Memory B cell (primary cell): ENCODE results near the gene FAM240A.
"Not testable (repeated sequence)": the region's sequence is repeated elsewhere in the genome, so short reads cannot be mapped to it uniquely, and the experiment has no call there.

Experiments used
- ATAC-seq: fragments of 150-1000 bp; cut with Tn5 transposase; 2 replicates; pipeline ENCODE4 v1.10.0; 2021; ENCODE audit warnings: low read depth, mild to moderate bottlenecking, moderate library complexity
- DNase-seq, 2 donors: peaks; one replicate each; pipeline ENCODE4 v3.0.0; 2022; ENCODE audit warnings: low spot score in 2 of 2
- H3K27ac Mint-ChIP-seq: one replicate; pipeline ENCODE4 v1.8.0; 2022; ENCODE audit warnings: mild to moderate bottlenecking, moderate library complexity, mixed read lengths
- H3K27me3 Mint-ChIP-seq: one replicate; pipeline ENCODE4 v1.8.0; 2022; ENCODE audit warnings: mixed read lengths
- H3K36me3 Mint-ChIP-seq: one replicate; pipeline ENCODE4 v1.8.0; 2022; ENCODE audit warnings: mild to moderate bottlenecking, mixed read lengths
- H3K4me1 Mint-ChIP-seq: one replicate; pipeline ENCODE4 v1.8.0; 2022; ENCODE audit warnings: mixed read lengths
- H3K4me3 Mint-ChIP-seq: one replicate; pipeline ENCODE4 v1.8.0; 2022; ENCODE audit warnings: mild to moderate bottlenecking, moderate library complexity, mixed read lengths
- H3K9me3 Mint-ChIP-seq: one replicate; pipeline ENCODE4 v1.8.0; 2022; ENCODE audit warnings: mixed read lengths

FAM240A gene

DNA sequence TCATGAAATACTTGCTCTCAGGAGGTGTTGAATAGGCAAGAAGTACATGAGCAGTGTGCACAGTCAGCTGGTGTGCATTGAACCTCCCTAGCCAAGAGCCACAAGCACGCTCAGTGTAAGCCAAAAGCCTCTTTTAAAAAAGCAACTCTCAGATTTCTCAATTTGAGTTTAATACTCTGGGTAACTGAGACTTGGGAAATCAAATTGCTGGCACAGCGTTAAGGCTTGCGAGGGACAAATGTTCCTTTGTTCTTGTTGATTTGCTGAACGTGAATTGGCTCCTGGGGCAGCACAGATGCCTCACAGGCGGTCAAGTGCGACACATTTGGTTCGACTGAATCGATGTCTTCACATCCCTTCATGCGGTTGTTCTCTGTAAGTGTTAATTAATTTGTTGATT, at the start of gene FAM240A:
TSS of gene FAM240A (plus strand) at position 202 of the 400 bp plus-strand sequence. CDS start at position 361, 159 bp downstream.
- DNase-seq (no peak), ATAC-seq (no peak)
- H3K9me3 Mint-ChIP-seq = no peaks in the 10 kb centered on the region
- H3K27ac Mint-ChIP-seq = no peak within 1 kb of the TSS
- H3K4me1 Mint-ChIP-seq = no peaks in the 10 kb centered on the region
- H3K4me3 Mint-ChIP-seq = no peak within 1 kb of the TSS
- no peaks in the 10 kb centered on the region for H3K36me3 Mint-ChIP-seq
- H3K27me3 Mint-ChIP-seq = peaks cover 12% of the 10 kb centered on the region

DNA sequence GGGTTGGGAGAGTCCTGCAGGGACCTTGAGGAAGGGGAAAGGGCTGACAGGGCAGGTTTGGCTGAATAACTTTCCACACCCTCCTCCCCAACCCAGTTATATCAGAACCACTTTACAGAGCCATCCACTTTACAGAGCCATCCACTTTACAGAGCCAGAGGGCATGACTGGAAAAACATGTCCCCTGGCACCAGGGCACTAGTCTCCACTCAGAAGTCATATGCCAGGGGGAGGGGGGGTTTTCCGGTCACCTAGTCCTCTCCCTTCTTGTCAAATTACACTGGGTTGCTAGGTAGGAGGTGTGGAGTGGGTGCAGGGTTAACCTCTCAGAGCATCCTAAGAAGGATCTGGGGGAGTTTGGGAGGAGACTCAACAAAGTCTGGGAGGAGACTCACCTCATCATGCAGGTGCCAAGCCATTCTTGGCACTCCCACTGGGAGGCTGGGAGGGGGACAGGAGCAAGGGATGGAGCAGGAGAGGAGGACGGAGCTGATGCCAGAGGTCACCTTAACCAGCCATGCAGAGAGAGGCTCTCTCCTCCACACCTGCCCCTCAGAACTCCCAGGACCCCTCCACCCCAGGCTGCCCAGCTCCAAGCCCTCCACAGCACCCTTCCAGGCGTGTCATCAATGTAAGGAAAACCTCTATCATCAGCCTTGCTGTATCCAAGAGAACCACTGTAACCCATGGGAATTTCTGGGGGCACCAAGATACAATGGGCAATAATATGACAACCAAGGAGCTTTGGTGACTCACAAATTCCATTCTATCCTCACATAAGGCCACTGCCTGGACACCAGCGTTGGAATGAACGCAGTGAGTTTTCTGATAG, 47.9 kb upstream of the FAM240A start:
- peaks cover 24% of the 10 kb centered on the region for H3K27me3 Mint-ChIP-seq
- DNase-seq = no peak
- peaks cover 12% of the 10 kb centered on the region for H3K4me1 Mint-ChIP-seq
- ATAC-seq = no peak
- no peak overlapping the region for H3K4me3 Mint-ChIP-seq
- H3K36me3 Mint-ChIP-seq = peaks cover 2% of the 10 kb centered on the region
- no peaks in the 10 kb centered on the region for H3K9me3 Mint-ChIP-seq
- no peak overlapping the region for H3K27ac Mint-ChIP-seq

DNA sequence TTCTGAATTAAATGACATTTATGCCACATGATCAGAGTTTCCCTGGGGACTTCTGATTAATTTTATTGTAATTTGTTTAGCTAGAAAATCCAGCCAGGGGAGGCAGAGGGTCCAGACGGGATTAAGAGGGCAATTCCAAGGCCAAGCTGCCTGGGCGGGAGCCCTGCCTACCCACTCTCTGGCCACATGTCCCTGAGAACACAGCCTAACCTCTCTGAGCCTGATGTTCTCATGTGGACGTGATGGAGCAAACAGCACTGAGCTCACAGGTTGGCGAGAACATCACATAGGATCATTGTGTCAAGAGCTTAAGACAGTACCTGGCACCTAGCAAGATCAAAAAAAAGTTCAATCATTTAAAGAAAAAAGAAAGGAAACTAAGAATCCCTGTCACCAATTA, 47.2 kb upstream of the FAM240A start:
- peak overlapping the region; percentile 66 for H3K4me3 Mint-ChIP-seq
- peaks cover 24% of the 10 kb centered on the region for H3K27me3 Mint-ChIP-seq
- no peak for ATAC-seq
- H3K9me3 Mint-ChIP-seq = no peaks in the 10 kb centered on the region
- peaks cover 12% of the 10 kb centered on the region for H3K4me1 Mint-ChIP-seq
- H3K27ac Mint-ChIP-seq = no peak overlapping the region
- peaks cover 2% of the 10 kb centered on the region for H3K36me3 Mint-ChIP-seq
- no peak for DNase-seq

DNA sequence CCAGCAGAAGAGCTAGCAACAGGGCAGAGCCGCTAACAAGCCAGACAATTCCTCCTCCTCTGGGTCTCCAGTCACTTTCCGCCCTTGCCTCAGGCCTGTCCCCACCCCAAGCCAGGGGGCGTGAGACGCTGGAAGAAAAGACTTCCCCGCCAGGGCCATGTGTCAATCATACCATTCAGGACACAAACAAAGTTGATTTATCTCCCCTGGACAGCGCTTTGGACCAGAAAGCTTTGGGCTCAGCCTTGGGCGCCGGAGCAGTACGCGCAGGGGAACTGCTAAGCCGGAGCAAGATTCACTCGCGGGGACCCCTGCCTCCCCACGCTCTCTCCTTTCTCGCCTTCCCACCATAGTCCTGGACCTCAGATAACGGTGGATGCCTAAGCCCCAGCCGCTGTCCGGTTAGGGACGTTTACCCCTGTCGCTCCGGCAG, 46.7 kb upstream of the FAM240A start:
- DNase-seq (no peak), ATAC-seq (no peak)
- Mint-ChIP-seq H3K36me3 (peaks cover 5% of the 10 kb centered on the region), H3K27ac (no peak overlapping the region), H3K4me1 (peaks cover 12% of the 10 kb centered on the region), H3K27me3 (peaks cover 23% of the 10 kb centered on the region), H3K4me3 (peak overlapping the region; percentile 66), H3K9me3 (peaks cover 2% of the 10 kb centered on the region)

DNA sequence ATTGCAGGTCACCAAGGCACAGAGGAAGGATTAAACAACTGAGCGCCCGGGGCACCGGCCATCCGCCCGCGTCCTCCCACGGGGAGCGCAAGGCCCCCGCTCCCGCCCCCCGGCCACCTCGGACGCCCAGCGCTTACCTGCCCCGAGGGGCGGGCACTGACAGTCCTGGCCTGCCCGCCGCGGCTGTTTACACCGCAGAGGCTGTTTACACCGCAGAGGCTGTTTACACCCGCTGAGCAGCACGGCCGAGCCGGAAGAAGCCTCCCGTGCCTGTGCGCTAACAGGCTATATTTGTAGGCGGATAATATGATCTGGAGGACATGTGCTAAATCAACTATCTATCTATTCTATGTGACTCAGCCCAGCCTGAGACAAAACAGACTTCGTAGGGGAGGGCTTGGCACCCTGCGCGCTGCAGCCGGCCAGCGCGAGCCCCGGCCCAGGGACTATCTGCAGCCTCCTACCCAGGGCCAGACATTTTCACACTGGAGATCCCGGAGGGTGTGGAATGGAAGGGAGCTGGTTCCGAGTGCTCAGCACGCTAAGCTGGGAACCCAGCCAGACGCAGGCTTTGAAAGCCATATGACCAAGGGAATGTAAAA, 46.2 kb upstream of the FAM240A start, which contains the start of gene LRRC2:
TSS of gene LRRC2 (minus strand) at position 263 of the 602 bp plus-strand sequence. CDS start 14,711 bp downstream, outside the sequence.
- Mint-ChIP-seq H3K36me3 (peaks cover 5% of the 10 kb centered on the region), H3K4me1 (peaks cover 12% of the 10 kb centered on the region), H3K4me3 (peak within 1 kb of the TSS; percentile 66), H3K27me3 (peaks cover 22% of the 10 kb centered on the region), H3K9me3 (peaks cover 3% of the 10 kb centered on the region), H3K27ac (no peak within 1 kb of the TSS)
- DNase-seq (peak in 1 of 2 donors; percentile 22), ATAC-seq (peak; percentile 65)

DNA sequence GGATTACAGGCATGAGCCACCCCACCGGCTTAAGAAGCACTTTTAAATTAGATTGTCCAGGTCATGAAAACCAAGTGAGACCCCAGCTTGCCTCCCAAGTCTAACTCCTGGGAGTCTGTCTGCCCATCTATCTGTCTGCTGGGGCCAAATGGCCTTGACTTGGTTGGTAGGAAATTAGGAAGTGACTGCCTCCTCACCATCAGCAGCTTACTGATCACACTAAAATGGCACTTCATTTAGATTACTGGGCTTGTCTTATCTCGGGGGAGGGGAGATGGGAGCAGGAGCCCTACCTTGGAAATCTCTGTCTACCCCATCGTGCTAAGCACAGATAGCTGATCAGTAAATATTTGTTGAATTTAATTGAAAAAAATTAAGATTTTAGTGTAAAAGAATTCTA, 40.6 kb upstream of the FAM240A start:
- Mint-ChIP-seq H3K36me3 (peaks cover 3% of the 10 kb centered on the region), H3K27ac (no peak overlapping the region), H3K9me3 (peaks cover 3% of the 10 kb centered on the region), H3K4me1 (no peaks in the 10 kb centered on the region), H3K27me3 (peaks cover 9% of the 10 kb centered on the region), H3K4me3 (no peak overlapping the region)
- DNase-seq = no peak
- ATAC-seq = no peak

DNA sequence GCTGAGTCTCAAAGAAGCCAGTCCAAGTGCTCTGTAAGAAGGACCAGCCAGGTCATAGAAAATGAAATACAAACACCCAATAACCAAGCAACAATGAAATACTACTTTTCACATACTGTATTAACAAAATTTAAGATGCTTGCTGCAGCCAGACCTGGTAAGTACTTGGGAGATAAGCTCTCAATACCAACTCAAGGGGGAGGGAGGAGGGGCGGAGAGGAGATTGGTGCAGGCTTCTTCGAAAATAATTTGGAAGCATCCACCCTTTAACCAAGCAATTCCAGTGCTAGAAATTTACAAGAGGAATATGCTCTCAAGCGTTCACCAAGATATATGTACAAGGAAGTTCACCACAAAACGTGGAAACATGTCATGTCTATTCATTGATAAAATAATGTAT, 38.6 kb upstream of the FAM240A start:
- peaks cover 4% of the 10 kb centered on the region for H3K27me3 Mint-ChIP-seq
- H3K4me3 Mint-ChIP-seq = no peak overlapping the region
- H3K4me1 Mint-ChIP-seq = no peaks in the 10 kb centered on the region
- H3K36me3 Mint-ChIP-seq = peaks cover 3% of the 10 kb centered on the region
- DNase-seq (no peak), ATAC-seq (no peak)
- H3K27ac Mint-ChIP-seq = no peak overlapping the region
- peaks cover 3% of the 10 kb centered on the region for H3K9me3 Mint-ChIP-seq

DNA sequence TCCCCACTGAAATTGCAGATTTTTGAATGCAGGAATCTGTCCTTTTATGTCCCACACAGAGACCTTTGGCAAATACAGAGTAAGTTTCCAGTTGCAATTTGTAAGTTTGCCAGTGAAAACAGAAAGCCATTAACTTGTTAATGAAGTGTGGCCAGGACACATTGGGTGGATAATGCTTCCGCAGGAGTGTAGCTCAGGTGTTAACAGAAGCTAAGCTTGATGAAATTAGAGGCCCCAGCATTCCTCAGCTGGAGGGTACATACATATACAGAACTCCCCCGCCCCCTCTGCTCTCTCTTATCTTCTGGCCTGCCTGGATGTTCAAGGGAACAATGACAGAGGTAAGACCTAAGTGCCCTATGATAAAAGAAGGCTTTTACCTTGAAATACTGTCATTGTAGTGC, 38.1 kb upstream of the FAM240A start:
- Mint-ChIP-seq H3K4me3 (no peak overlapping the region), H3K36me3 (peaks cover 3% of the 10 kb centered on the region), H3K27me3 (peaks cover 4% of the 10 kb centered on the region)

DNA sequence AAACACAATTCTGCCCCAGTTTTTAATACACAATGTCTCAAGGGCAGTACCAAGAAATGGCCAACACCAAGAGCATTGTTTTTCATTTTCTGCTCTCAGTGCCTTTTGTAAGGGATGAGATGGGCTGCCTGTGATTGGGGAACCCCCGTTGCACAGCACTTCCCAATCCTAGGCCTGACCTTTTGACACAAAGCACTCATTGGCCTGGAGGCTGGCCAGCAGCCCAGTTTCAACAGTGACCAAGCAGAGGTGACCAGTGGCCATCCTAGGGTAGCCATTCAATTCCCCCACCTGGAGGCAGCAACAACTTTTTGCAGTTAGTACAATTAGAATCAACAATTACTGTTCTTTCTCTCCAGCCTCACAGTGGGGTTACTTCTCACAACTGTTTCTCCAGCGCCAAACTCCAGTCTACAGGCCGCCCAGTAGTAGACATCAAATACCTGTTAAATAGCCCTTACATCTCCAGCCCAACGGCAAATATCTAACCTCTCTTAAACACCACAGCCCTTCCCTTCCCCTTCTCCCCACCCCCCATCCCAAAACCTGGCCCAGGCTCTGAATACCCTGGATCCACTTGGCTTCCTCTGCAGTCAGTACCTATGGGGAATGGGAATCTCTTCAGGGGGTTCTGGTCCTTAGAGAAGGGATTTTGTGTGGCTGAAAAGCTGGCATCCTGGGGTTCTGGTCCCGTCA, 37.3 kb upstream of the FAM240A start:
- peaks cover 4% of the 10 kb centered on the region for H3K27me3 Mint-ChIP-seq
- peaks cover 3% of the 10 kb centered on the region for H3K36me3 Mint-ChIP-seq

More for the DNA sequence above, 38.1 kb upstream of the FAM240A start:
- DNase-seq (no peak), ATAC-seq (no peak)
- Mint-ChIP-seq H3K9me3 (peaks cover 3% of the 10 kb centered on the region), H3K4me1 (no peaks in the 10 kb centered on the region), H3K27ac (no peak overlapping the region)

DNA sequence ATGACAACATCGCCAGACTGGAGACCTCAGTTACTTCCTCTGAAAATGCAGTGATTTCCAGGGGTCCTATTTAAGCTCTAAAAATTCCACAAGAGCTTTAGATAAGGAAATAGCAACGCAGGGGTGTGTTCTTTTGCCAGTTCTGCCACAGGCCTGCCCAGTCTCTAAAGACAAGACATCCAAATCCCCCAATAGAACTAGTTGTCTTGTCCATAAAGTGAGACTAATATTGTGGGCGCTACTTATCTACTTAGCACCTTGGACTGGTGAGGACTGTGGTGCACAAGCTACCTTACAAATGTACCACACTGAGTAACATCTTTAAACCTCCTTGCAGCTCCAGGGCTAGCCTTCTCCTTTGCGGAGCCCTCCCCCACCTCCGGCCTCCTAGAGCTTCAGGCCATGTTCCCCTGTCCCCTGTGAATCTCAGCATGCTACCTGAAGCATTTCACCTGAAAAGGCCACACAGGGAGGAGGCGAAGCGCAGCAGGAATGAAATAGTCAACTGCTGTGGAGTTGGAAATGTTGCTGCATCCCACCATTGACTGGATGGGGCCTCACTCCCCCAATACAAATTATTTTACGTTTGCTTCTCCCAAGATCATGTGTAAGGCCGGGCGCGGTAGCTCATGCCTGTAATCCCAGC, 36.6 kb upstream of the FAM240A start:
- ATAC-seq (no peak), DNase-seq (no peak)
- Mint-ChIP-seq H3K27me3 (peaks cover 4% of the 10 kb centered on the region), H3K27ac (no peak overlapping the region), H3K36me3 (no peaks in the 10 kb centered on the region), H3K4me1 (no peaks in the 10 kb centered on the region), H3K9me3 (no peaks in the 10 kb centered on the region), H3K4me3 (no peak overlapping the region)

More for the DNA sequence above, 37.3 kb upstream of the FAM240A start:
- no peak overlapping the region for H3K27ac Mint-ChIP-seq
- H3K4me3 Mint-ChIP-seq = no peak overlapping the region
- H3K9me3 Mint-ChIP-seq = peaks cover 3% of the 10 kb centered on the region
- no peak for ATAC-seq
- DNase-seq = no peak
- H3K4me1 Mint-ChIP-seq = no peaks in the 10 kb centered on the region

DNA sequence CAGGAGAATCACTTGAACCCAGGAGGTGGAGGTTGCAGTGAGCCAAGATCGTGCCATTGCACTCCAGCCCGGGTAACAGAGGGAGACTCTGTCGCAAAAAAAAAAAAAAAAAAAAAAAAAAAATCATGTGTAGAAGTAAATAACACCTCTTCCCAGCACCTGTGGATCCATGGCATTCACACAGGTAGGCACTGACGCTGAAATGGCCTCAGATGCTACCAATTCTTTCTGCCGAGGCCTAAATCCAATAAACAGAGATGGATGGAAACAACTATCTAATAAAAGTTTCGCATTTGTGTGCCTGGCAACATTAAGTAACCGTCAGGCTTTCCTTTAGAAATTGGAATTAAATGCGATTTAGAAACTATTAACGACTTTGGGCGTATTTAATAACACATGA, 35.9 kb upstream of the FAM240A start:
- peaks cover 4% of the 10 kb centered on the region for H3K27me3 Mint-ChIP-seq
- no peaks in the 10 kb centered on the region for H3K4me1 Mint-ChIP-seq
- H3K27ac Mint-ChIP-seq = no peak overlapping the region
- H3K4me3 Mint-ChIP-seq = no peak overlapping the region
- ATAC-seq = no peak
- DNase-seq = no peak
- no peaks in the 10 kb centered on the region for H3K36me3 Mint-ChIP-seq
- no peaks in the 10 kb centered on the region for H3K9me3 Mint-ChIP-seq

DNA sequence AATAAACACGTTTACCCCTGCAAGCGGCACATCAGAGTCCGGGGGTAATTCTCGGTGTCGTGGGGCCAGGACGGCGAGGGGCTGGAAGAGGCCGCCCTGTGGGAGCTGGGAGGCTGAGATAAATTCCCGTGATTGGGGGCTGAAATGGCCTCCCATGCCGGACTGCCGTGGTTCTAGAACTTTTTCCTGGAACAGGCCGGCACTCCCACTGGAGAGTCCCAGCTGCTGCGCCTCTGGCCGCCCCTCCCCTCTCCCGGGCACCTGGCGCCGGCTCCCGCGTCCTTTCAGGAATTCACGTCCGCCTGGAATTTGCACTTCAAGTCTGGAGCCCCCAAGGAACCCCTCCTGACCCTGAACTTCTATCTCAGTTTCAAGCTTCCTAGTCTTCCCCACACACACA, 35.4 kb upstream of the FAM240A start:
- Mint-ChIP-seq H3K27me3 (peaks cover 2% of the 10 kb centered on the region), H3K9me3 (no peaks in the 10 kb centered on the region), H3K36me3 (no peaks in the 10 kb centered on the region), H3K4me1 (no peaks in the 10 kb centered on the region), H3K4me3 (no peak overlapping the region), H3K27ac (no peak overlapping the region)
- DNase-seq (no peak), ATAC-seq (no peak)

DNA sequence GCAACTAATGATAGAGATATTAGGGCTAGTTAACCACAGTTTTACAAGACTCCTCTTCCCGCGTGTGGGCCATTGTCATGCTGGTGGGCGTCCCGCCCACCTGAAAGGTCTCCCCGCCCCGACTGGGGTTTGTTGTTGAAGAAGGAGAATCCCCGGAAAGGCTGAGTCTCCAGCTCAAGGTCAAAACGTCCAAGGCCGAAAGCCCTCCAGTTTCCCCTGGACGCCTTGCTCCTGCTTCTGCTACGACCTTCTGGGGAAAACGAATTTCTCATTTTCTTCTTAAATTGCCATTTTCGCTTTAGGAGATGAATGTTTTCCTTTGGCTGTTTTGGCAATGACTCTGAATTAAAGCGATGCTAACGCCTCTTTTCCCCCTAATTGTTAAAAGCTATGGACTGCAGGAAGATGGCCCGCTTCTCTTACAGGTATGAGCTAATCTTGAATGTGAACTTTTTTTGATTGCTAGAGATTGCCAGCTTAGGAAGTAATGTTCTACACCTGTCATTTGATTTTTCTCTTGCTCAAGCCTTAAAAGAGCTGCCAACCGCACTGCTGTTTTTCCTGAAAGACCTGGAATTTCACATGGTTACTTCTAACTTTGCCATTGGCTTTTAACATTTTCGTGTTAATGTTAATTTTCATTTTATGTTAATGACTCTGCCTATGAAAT, 34.6 kb upstream of the FAM240A start:
- H3K27me3 Mint-ChIP-seq, H3K9me3 Mint-ChIP-seq, H3K27ac Mint-ChIP-seq, H3K4me3 Mint-ChIP-seq, H3K4me1 Mint-ChIP-seq, ATAC-seq, H3K36me3 Mint-ChIP-seq, DNase-seq: not testable (repeated sequence)
